GM18873 (cell line): ENCODE data around the gene FBXL14.

Source experiments
- ATAC-seq: cut with Tn5 transposase; IDR thresholded peaks from one replicate; pipeline ENCODE4 v1.9.1; 2021; ENCODE audit warnings: mild to moderate bottlenecking, moderate library complexity, moderate number of reproducible peaks; ENCODE audit not compliant: unreplicated experiment, low FRiP score

Gene FBXL14

GRCh38 chr12:1519642-1520041 lies 74.7 kb downstream of the FBXL14 start:
- ATAC-seq: no peak

- ATAC-seq: no peak
These were observed 75.5 kb downstream of the FBXL14 start for GRCh38 chr12:1518591-1519516.

- no peak for ATAC-seq
These were observed 76.5 kb downstream of the FBXL14 start for GRCh38 chr12:1517734-1518525.

GRCh38 chr12:1517007-1517406 lies 77.4 kb downstream of the FBXL14 start:
- ATAC-seq: no peak
